A172 (cell line): ENCODE data around the gene NEAT1. TPM values are rescaled to one million over a fixed set of nuclear protein-coding genes. Genes with fewer than 3 reads are reported as not detected.

Source experiments
- DNase-seq: peaks from one replicate; pipeline ENCODE4 v3.0.0-alpha.2; 2015; ENCODE audit warnings: low spot score
- total RNA-seq: library from RNA; depleted of rRNA; stranded (reverse); fragments of >200 nt; shearing (Covaris generic); gene quantifications from 2 replicates; pipeline ENCODE4 v1.2.3, GENCODE V29; 2014; rRNA removed

Gene NEAT1
- total RNA-seq, 1 experiment from 2014 or later: 28.9 TPM

DNA sequence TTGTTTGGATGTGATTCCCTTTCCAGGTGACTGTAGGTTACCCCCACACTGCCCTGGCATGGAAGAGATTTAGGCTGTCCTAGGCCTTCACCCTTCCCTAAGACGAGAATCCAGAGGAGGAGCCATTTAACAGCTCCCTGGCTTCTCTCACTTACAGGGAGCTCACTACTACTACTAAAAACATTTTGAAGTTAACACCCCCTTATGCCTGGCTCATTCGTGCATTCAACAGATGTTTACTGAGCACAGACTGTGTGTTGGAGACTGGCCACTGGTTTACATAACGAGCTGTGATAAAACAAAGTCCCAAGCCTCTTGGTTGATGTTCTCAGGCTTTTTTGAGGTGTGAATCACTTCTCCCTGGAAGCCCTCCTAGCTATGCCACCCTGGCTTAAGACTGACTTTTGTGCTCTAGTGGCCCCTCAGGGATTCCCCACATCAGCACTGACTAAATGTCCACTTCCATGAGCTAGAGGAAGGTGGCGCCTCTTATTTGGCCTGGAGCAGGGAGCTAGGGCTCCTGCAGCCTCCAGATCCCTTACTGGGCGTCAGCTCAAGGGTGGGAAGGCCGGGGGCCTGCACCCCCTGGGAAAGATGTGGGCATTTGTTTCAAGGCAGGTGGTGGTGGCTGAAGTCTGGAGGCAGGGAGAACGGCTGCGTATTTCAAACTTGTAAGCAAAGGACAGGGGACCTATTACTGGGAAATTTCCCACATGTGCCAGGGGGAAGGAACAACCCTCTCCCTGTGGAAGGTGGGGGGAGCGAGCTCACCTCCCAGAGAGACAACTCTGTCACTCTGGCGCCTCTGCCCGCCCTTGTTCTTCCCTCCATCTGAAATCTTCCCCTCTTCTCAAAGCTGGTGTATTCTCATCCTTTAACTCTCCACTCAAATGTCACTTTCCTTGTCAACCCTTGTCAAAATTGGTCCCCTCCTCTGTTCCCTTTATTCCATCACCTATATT, 56.9 kb downstream of the NEAT1 start:
- DNase-seq: peak; percentile 86

DNA sequence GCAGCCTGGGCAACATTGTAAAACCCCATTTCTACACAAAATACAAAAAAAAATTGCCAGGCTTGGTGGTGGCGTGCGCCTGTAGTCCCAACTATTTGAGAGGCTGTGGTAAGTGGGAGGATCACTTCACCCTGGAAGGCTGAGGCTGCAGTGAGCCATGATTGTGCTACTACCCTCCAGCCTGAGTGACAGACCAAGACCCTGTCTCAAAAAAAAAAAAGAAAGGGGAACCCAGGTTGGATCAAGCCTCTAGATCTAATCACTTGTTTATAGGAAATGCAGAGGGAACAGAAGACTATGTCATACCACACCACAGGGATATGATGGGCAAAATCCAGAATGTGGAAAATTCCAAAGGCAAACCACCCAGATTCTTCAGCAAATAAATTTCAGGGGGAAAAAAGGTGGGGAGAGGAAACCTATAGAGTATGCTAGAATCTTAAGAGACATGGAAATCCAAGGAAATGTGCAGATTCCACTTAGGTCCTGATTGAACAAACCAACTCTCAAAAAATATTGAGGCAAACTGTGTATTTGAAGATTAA, 59.8 kb downstream of the NEAT1 start:
- DNase-seq: no peak

DNA sequence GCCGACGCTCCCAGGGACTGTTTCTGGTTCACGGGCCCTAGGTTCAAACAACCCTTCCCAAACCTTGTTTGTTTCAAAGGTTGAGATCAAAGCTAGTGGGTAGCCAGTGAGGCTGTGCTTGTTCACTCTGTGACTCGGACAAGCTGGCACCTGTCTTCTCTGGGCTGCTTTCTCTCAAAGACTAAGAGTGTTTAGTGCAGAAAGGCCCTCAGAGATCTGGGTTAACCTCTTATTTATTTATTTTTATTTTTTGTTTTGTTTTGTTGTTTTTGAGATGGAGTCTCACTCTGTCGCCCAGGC, 63.3 kb downstream of the NEAT1 start:
- DNase-seq: no peak

DNA sequence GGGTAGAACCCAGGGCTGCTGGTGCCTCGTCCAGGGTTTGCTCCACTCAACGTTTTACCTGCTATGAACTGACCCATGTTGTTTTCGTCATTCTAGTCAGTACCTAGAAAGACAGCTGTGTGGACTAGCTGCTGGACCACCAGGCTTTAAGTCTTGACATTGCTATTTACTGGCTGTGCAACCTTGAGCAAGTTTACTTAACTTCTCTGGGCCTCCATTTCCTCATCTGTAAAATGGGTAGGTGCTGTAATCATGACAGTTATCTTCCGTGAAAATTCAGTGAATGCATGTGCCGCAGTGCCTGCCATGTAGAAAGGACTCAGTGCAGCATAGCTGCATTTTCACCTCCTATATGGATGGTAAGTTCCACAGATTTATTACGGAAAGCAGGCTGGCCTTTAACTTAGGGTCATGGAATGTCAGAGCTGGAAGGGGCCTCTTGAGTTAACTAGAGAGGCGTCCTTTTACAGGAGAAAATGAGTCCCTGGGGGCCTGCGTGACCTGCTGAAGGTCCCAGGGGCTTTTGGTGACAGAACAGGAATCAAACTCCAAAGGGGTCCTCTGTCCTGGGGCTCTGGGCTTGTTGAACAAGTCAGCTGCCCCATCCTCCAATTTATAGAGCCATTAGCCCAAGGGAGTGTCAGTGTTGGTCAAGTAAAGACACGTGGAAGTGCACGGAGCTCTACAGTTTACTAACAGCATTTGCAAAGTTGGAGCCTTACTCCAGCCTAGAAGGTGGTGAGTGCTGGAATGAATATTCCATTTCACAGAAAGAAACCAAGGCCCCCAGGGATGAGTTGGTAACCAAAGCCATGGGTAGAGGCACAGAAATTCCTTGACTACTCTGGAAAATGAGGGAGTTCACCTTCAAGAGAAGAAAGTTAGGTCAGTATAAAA, 64.2 kb downstream of the NEAT1 start:
- DNase-seq: no peak

DNA sequence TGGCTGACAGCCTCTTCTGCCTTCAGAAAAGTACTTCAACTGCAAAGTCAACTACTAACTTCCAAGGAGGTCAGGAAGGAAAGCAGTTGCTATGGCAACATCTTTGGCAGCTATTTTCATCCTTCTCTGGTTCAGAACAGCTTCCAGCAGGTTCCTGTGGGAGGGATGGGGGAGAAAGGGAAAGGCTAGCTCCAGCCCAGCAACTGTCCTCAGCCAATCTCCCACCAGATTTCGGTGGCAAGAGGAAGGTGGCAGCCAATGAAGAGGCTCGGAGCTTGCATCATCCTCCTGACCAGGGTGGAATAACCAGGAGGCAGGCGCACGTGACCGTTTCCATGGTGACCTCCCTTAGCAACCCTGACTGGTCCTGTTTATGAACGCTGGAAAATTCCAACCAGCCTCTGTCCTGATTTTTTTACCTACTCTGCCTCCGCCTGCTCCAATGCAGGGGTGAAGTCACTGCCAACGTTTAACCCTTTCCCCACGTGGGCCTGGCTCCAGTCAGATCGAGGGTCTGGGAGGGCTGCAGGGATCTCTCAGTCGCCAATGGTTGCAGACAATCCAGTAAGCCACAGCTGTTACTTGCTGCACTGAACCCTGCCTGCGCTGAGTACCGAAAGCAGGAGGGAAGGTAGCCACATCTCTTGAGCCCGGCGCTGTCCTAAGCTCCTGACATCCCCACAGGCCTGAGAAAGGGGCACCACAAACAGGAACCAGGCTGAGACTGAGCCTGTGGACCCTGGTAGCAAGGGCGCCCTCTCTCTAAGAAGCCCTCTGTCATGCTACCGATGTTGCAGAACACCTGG, 65.1 kb downstream of the NEAT1 start:
- peak; percentile 100 for DNase-seq

DNA sequence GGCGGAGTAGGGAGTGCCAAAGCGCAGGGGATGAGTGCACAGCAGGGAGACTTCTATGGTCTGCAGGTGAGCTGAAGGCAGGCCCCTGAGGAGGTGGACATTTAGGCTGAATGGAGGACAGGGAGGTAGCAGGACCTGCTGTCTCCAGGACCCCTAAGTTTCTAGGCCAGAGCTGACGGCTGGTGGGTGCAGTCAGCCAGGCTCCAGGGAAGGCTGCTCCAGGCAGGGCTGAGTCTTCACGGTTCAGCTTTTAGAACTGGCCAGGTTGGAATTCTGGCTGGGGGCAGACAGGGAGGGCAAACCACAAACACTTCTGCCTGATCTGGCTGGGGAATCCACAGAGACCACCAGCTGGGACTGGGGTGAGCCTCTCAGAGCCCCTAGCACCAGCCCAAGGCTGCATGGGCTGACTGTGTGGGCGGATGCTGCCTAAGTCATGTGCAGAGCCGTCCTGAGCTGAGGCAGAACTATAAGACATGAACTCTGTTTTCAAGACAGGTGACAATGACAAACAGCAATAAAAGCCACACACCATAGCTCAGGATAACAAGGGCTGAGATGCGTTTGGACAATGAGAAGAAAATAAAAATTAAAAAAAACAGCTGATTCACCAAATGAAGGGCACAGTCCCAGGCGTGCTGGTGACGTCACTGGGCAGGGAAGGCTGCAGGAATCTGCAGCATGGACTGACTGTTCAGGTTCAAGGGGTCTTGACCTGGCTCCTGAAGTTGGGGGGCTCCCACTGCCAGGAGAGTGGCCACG, 65.9 kb downstream of the NEAT1 start:
- peak; percentile 68 for DNase-seq

DNA sequence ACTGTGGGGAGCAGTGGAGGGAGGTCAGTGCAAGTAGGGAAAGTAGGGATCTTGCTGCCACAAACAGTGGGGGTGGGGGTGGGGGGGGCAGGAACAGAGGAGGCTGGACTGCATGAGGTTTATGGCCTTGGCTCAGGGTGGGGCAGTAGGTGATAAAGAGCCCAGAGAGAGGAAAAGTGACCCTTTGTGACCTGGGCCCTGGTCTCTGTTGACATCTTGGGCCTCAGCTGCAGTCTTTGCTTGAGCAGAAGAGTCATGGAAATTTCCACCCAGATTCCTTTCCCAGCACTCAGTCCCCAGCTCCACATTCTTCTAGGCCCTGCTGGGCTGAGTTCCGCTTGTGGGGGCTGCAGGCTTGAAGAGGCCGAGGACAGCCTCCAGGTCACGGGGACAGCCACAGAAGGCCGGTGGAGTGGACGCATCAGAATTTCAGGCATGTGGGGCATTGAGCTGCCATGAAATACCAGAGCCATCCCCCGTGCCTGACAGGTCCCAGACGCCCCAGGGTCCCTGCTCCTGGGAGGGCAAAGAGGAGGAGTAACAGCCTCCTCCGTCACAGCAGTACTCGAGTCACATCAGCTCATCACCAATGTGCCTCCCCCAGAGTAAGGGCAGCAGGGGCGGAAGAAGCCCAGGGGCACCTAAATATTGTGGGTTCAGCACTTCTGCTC, 66.6 kb downstream of the NEAT1 start:
- peak; percentile 88 for DNase-seq

DNA sequence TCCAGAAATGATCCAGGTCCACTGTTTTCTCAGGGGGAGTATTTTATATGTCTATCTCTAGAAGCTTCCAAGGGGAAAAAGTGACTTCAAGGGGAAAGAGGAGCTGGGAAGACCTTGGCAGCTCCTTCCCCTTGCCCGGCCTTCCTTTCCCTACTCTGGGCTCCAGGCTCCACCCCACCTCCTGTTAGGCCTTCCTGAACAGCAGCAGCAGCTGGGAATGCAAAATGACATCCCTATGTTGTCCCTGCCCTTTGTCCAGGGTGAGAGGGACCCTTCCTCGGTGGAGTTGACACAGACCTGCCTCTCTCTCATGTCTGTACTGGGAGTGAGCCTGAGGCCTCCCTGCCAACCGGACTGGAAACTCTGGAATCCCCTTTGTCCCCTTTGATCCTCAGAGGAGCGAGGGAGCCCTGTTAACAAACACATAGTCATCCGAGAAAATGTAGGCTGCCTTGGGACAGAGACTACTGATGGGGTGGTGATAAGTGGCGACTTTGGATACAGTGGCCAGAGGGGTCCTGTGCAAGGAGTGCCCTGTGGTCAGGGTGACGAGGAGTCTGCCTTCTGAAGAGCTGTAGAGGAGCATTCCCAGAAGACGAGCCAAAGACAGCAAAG, 67.2 kb downstream of the NEAT1 start:
- no peak for DNase-seq

DNA sequence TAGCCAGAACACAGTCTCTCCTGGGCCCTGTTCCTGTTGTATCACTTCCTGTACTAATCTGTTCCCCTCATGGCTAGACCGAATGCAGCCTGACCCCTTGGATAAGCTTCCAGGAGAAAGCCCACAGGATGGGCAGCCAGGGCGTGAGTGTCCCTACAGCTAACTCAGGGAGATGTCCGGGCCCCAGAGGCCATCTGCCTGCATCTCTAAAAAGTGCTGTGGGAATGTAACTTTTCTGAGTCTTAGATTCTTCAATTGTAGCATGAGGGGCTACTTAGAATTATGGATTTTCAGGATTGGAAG, 68.5 kb downstream of the NEAT1 start:
- DNase-seq: no peak

DNA sequence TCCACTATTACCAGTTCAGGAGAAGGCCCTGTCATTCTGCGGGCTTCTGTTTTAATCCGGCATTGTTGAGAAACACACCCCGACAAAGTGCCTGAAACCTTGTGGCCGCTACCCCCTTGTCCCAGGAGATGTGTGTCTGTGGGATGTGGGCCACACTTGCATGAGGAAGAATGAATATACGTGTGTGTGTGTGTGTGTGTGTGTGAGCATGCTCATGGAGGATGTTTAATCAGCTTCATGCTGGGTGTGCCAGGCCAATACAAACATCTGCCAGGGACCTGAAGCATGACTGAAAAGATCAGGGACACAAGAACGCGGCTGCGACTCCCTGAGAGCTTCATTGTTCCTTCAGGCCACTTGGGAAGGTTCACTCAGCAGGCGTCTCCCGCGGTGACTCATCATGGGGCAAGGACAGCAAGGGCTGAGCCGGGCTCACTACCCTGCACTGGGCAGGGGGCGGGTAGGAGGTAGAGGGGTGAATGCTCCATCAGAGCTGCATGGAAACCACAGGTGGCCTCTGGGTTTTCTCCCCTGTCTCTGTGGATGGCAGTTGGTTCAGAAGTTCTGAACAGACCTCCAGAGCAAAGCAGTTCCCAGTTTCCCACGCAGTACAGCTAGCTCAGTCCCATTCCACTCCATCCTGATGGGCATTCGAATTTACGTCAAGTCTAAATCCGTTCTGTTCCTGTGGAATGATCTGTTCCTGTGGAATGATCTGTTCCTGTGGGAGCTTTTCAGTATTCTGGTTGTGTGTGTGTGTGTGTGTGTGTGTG, 69.2 kb downstream of the NEAT1 start:
- peak; percentile 91 for DNase-seq

DNA sequence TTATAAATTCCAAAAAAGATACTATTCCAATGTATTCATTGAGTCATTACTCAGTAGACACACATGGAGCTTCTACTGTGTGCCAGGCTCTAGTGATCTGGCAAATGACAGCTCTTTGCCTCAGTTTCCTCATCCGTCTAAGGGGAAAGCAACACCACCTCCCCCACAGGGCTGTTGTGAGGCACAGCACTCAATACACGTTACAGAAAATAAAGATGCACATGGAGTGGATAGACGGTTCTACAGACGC, 69.7 kb downstream of the NEAT1 start:
- DNase-seq: no peak

DNA sequence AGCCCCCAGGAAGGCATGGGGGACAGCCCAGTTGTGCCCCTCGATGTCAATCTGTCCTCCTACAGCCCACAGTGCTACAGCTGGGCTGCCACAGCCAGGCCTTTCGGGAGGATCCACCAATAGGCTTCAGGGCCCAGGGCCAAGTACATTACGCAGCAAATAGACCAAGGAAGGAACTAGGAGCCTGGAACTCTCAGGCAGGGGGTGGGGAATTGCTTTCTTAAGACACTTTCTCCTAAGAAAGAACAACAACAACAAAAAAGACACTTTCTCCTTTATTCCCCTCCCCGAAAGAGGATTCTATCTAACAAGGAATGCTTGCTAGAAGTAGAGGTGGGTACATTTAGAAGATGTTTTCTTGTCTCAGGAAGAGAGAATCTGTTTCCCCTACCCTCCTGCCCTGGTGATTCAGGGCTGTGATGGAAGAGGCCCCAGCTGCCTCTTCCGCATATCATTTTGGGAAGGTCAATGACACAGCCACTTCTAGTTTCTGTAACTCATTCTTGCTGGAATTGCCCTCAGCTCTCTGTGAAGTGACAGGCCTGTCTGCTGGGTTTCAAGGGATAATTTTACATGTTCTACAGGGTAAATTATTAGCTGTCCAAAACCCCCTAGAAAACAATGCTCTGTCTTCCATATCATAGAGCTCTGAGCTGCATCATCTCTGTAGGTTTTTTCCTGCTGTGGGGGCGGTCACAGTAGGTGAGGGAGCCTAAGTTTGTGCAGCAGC, 70.2 kb downstream of the NEAT1 start:
- peak; percentile 83 for DNase-seq

DNA sequence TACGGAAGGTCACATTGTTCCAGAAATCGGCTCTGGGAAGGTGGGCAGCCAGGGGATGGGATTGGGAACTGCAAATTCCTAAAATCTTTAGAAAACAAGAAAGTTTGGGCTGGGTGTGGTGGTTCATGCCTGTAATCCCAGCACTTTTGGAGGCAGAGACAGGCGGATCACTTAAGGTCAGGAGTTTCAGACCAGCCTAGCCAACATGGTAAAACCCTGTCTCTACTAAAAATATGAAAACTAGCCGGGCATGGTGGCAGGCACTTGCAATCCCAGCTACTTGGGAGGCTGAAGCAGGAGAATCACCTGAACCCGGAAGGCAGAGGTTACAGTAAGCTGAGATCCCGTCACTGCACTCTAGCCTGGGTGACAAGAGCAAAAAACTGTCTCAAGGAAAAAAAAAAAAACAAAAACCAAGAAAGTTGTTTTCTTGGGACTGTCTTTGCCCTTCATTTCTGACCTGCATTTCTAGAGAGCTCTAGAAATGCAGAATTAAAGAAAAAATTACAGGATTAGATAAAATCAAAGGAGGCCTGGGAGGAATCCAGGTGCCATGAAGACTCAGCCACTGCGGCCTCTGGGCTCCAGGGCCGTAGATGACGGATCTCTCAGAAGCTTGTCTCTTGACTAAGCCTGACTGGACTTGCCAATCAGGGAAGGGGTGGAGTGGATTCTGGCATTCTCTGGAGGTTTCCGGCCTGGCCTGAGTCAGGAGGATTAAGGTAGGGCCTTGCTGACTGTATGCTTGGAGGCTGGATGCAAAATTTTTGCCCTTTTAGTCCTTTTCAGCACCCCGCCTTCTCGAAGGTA, 71.0 kb downstream of the NEAT1 start:
- DNase-seq: peak; percentile 96

Other genes with a start within 250 kb of the NEAT1 start
- 156 and 170 TPM in 2 replicates for gene CAPN1, start 240.9 kb upstream of the NEAT1 start, total RNA-seq
- gene POLA2, start 160.8 kb upstream of the NEAT1 start, total RNA-seq: 14.2 and 18.1 TPM in 2 replicates
- 1.7 and 5.3 TPM in 2 replicates for gene CDC42EP2, start 107.9 kb upstream of the NEAT1 start, total RNA-seq
- 37.9 and 57.0 TPM in 2 replicates for gene DPF2, start 88.9 kb upstream of the NEAT1 start, total RNA-seq
- 2.0 and 3.5 TPM in 2 replicates for gene TIGD3, start 68.0 kb upstream of the NEAT1 start, total RNA-seq
- 3.5 and 7.0 TPM in 2 replicates for gene SLC25A45, start 40.2 kb upstream of the NEAT1 start, total RNA-seq
- 21.5 and 36.9 TPM in 2 replicates for gene FRMD8, start 36.2 kb upstream of the NEAT1 start, total RNA-seq
- 1,067 and 1,084 TPM in 2 replicates for gene MALAT1, start 76.2 kb downstream of the NEAT1 start, total RNA-seq
- gene SCYL1, start 102.3 kb downstream of the NEAT1 start, total RNA-seq: 65.6 and 70.6 TPM in 2 replicates
- 13.2 and 25.6 TPM in 2 replicates for gene LTBP3, start 135.6 kb downstream of the NEAT1 start, total RNA-seq
- 46.9 and 57.0 TPM in 2 replicates for gene ZNRD2, start 147.7 kb downstream of the NEAT1 start, total RNA-seq
- 39.2 and 62.8 TPM in 2 replicates for gene FAM89B, start 149.7 kb downstream of the NEAT1 start, total RNA-seq
- 50.1 and 83.3 TPM in 2 replicates for gene EHBP1L1, start 153.3 kb downstream of the NEAT1 start, total RNA-seq
- 0.86 TPM in 1 of 2 replicates, not detected in the other for gene KCNK7, start 173.0 kb downstream of the NEAT1 start, total RNA-seq
- 38.2 and 39.2 TPM in 2 replicates for gene MAP3K11, start 191.4 kb downstream of the NEAT1 start, total RNA-seq
- gene PCNX3, start 193.0 kb downstream of the NEAT1 start, total RNA-seq: 19.6 and 20.1 TPM in 2 replicates
- gene SIPA1, start 215.3 kb downstream of the NEAT1 start, total RNA-seq: 10.4 and 19.5 TPM in 2 replicates
- gene RELA, start 240.1 kb downstream of the NEAT1 start, total RNA-seq: 24.9 and 29.7 TPM in 2 replicates